Kidney (tissue), 14 donors: Measurements from ENCODE around the gene TMEM63A. TPM values are rescaled to one million over a fixed set of nuclear protein-coding genes. Genes with fewer than 3 reads are reported as not detected.

Experiments used
- DNase-seq, 5 donors: peaks; one replicate each; pipeline ENCODE4 v3.0.0-alpha.2; 2013 to 2020
- FAIRE-seq: peaks from 2 replicates; lab custom pipeline; 2012; peaks lifted over from hg19 to GRCh38; lab: Jason Lieb, UNC
- H3K27ac ChIP-seq, 2 donors: one replicate each; pipeline ENCODE4 v1.7.0; 2013; ENCODE audit warnings: low read depth in 2 of 2, low read length in 2 of 2, inconsistent platforms in 1 of 2
- H3K27me3 ChIP-seq: one replicate; pipeline ENCODE4 v1.7.1; 2013; ENCODE audit warnings: low read length, inconsistent platforms; ENCODE audit not compliant: control insufficient read depth, insufficient read depth
- H3K36me3 ChIP-seq, 3 donors: one replicate each; pipeline versions ENCODE4 v1.7.0 to v1.7.1; 2013; ENCODE audit warnings: low read length in 3 of 3, control low read depth in 1 of 3, inconsistent platforms in 1 of 3; ENCODE audit not compliant: insufficient read depth in 3 of 3, control insufficient read depth in 2 of 3
- H3K4me1 ChIP-seq, 3 donors: one replicate each; pipeline versions ENCODE4 v1.7.0 to v1.7.1; 2013; ENCODE audit warnings: low read length in 3 of 3, inconsistent platforms in 1 of 3, low read depth in 1 of 3; ENCODE audit not compliant: control insufficient read depth in 2 of 3, insufficient read depth in 2 of 3
- H3K4me3 ChIP-seq, 3 donors: one replicate each; pipeline versions ENCODE4 v1.7.0 to v1.8.1; 2013; ENCODE audit warnings: low read length in 3 of 3, control low read depth in 1 of 3, inconsistent platforms in 1 of 3
- H3K9ac ChIP-seq, 3 donors: one replicate each; pipeline versions ENCODE4 v1.7.0 to v1.7.1; 2013; ENCODE audit warnings: low read length in 3 of 3, control low read depth in 1 of 3, inconsistent platforms in 1 of 3
- H3K9me3 ChIP-seq, 3 donors: one replicate each; pipeline versions ENCODE4 v1.7.0 to v1.7.1; 2013; ENCODE audit warnings: low read length in 3 of 3, control low read depth in 1 of 3, inconsistent platforms in 1 of 3; ENCODE audit not compliant: control insufficient read depth in 2 of 3, insufficient read depth in 1 of 3
- CTCF ChIP-seq: IDR thresholded peaks from 3 replicates; pipeline ENCODE4 v1.5.1; 2012; ENCODE audit warnings: mild to moderate bottlenecking, moderate library complexity, borderline replicate concordance; ENCODE audit not compliant: insufficient read depth; ENCODE audit errors: extremely low read depth
- intact Hi-C: fragments of 100-400 bp; cut with DNase I; formaldehyde crosslinking; loops from one replicate; pipeline ENCODE4 v1.11.1; 2022
- polyA plus RNA-seq: library from polyadenylated mRNA; stranded (reverse); fragments of 350-450 nt; fragmentation: Illumina TruSeq; extraction: RNeasy Lipid Tissue Mini Kit (QIAGEN cat#74804); gene quantifications from one replicate; pipeline ENCODE4 v1.2.3, GENCODE V29; 2014; ENCODE audit warnings: low read depth, low replicate concordance; ENCODE audit not compliant: insufficient read depth
- total RNA-seq: library from RNA; stranded (reverse); fragmentation: NEBNext Ultra II Directional; extraction: Animal tissue kit (Norgen Biotek cat#: 25700); gene quantifications from one replicate; pipeline ENCODE4 v1.2.1, GENCODE V29; 2021
- donor health status: control.
- donor health status: control.
- donor health status: control.
- donor health status: control.
- donor health status: control.
- donor health status: DM: yes; HTN: yes; CAD: no.
- donor health status: Normal renal cell carcinoma (clear cell type).

The TMEM63A gene
- total and polyA plus RNA-seq, 2 donors from 2014 or later, result 25.5 to 159 TPM

GRCh38 chr1:225906467-225906866, 24.3 kb upstream of the TMEM63A start:
- no peak overlapping the region for H3K9ac ChIP-seq
- no peak overlapping the region for H3K27ac ChIP-seq
- no peaks in the 10 kb centered on the region for H3K36me3 ChIP-seq
- FAIRE-seq (no peak), DNase-seq (peak in 1 of 5 donors; percentile 37)
- peaks cover 0 to 3% (median 0%) of the 10 kb centered on the region in 3 donors for H3K4me1 ChIP-seq
- H3K4me3 ChIP-seq, result no peak overlapping the region
- intact Hi-C loops, result no loop called here
- H3K27me3 ChIP-seq, result no peaks in the 10 kb centered on the region
- no peaks in the 10 kb centered on the region for H3K9me3 ChIP-seq
- TF ChIP-seq CTCF, result no peak

- no peaks in the 10 kb centered on the region for H3K36me3 ChIP-seq
- no peak overlapping the region for H3K27ac ChIP-seq
- intact Hi-C loops, result no loop called here
- DNase-seq (peak in 1 of 5 donors; percentile 25), FAIRE-seq (no peak)
- H3K4me3 ChIP-seq, result no peak overlapping the region
- no peaks in the 10 kb centered on the region for H3K4me1 ChIP-seq
- no peaks in the 10 kb centered on the region for H3K9me3 ChIP-seq
- TF ChIP-seq CTCF, result no peak
- H3K9ac ChIP-seq, result no peak overlapping the region
- no peaks in the 10 kb centered on the region for H3K27me3 ChIP-seq
Observed at GRCh38 chr1:225903623-225904022, 21.4 kb upstream of the TMEM63A start.

- H3K9ac ChIP-seq, result no peak overlapping the region
- no peaks in the 10 kb centered on the region for H3K4me1 ChIP-seq
- no peaks in the 10 kb centered on the region for H3K9me3 ChIP-seq
- no peak overlapping the region for H3K4me3 ChIP-seq
- H3K27me3 ChIP-seq, result no peaks in the 10 kb centered on the region
- no peaks in the 10 kb centered on the region for H3K36me3 ChIP-seq
- TF ChIP-seq CTCF, result no peak
- DNase-seq (no peak), FAIRE-seq (no peak)
- no peak overlapping the region for H3K27ac ChIP-seq
- intact Hi-C loops, result no loop called here
Observed at GRCh38 chr1:225899044-225899925, 17.1 kb upstream of the TMEM63A start.
